AG08395 (cell line): ENCODE results near the gene EFNA5.

Experiments
- DNase-seq: peaks from one replicate; pipeline ENCODE4 v3.0.0; 2012; ENCODE audit warnings: mixed read lengths, low spot score

Gene EFNA5

DNA sequence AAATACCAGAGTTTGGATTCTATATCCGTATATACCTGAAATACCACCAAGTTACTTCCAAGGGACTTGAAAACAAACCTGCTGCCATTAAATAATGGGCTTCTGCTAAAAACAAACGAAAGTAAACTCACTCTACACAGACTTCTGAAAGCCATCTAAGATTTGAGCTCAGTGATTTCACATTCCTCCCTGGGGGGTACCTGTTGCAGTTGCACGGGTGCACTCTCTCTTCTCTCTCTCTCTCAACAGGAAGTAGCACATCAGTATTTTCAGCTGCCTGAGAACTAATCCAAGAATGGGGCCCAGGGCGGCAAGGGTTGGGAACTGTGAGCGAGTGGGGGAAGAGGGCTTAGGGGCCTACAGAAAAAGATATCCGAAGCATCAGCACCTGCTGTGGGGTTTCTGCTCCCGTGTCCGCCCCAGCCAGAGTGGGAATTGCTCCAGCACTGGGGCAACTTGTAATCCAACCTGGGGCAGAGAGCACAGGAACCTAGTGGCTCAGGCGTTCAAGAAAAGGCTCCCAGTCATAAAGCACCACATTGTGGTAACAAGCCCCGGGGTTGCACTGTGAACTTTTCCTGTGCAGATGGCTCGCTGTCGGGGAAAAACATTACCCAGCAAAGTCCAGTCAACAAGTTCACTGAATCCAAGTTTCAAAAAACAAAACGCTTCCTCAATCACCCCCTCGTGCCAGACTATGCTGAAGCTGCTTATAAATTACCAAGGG lies 99.8 kb downstream of the EFNA5 start:
- DNase-seq, result no peak

DNA sequence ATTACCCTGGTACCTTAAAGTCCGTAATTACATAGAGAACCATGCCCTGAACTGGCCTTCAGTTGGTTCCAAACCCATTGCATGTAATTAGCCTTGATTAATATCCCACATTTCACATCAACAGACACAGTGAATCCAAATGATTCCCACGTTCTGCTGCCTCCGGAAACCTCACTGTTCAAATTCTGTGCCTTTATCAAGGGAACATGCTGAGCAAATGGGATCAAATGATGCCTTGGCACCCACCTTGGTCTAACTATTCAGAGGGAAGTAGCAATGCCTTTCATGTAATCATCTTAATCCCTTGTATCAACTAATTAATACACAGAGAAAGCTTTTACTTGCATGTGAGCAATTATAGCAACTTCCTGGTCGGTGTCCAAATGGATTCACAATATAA lies 100.6 kb downstream of the EFNA5 start:
- no peak for DNase-seq

DNA sequence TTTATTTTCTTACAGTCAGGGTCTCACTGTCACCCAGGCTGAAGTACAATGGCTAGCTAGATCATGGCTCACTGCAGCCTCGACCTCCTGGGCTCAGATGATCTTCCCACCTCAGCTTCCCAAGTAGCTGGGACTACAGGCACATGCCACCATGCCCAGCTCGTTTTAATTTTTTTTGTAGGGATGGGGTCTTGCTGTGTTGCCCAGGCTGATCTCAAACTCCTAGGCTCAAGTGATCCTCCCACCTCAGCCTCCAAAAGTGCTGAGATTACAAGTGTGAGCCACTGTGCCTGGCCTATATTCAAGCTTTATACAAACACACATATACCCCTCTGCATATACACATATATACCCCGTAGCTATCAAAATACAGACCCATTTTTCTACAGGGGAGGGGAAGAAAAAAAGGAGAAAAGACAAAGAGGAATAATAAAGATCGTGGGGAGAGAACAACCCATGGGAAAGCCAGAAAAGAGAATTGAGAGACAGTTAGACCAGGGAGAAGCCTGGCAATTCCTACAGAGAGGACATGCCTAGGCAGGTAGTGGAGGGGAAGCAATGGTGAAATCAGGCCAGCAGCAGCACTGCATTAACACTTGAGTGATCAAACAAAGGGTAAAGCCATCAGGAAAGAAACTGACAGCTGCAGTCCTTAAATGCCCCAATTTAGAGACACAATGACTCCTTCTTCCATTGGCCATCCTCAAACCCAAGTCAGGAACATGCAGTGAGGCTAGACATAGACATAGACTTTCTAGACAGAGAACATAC lies 102.7 kb downstream of the EFNA5 start:
- DNase-seq, result no peak

DNA sequence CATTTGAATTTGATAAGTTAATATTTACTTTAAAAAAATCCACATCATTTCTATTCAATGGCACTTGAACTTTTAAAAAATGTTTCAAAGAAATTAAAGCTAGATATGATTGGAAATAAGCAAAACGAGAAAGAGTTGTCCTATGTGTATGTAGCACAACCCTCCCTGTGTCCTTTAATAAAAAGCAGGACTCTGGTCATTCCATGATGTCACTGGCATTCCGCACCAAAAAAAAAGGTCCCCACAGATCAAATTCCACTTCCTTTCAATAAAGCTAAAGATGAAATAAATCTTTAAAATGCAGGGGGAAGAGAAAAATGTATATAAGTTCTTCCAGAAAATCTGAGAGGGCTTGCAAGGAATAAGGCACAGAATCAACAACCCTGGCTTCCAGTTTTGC lies 103.8 kb downstream of the EFNA5 start:
- DNase-seq, result no peak

DNA sequence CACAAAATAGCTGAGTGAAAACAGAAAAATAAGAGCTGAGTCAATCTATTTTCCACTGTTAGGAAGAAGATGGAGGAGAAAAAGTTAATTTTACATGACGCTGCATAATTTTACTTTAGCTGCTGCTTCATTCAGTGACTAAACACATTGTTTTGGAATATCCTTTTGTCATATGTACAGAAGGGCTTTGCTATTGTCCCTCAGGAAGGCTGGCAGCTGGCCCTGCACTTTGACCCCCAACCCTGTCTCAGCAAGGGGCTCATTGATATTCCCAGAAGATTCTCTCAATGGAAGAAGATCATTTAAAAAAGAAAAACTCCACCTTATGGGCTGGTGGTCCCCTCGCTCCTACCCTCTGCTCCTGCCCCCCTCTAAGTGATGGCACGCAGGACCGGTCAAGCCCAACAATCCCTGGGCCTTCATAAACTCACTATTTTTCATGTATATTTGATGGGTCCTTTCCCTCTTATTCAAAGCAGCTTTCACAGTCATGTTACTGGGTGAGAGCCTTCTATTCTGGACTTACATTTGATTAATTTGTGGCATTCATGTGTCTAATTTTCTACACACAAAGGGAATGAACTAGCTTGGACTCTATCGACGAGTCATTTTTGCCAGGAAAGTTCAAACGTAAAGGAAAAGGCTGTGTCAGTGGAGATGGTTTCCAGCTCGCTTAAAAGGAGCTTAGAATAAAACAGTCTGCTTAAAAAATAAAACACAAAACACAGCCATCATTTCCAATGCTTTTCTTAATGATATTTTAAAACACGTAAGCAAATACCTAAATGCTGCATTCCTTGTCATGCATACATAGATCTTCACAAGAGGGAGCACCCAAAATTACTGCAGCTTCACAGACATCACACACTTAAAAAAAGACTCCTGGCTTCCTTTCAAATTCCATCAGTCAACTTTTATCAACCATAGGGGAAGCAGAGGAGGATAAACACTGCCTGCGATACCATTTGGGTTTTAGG lies 104.7 kb downstream of the EFNA5 start:
- no peak for DNase-seq

DNA sequence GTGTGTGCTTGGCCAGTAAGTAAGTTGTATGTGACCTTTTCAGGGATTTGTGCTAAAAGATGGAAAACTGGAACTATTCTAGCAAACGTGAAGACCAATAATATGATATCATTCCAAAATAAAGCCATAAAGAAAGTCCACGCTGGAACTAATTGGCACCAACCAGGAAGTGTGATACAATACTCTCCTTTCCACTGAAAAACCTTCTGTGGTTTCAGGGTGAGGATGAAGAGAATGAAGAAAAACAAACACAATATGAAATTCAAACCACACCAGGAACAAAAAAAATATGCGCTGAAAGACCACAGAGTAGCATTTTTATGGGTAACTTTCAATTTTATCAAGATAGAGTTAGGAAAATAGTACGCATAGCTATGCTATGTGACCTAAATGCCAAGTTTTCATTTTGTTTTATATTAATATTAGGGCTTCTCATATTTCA lies 105.8 kb downstream of the EFNA5 start:
- DNase-seq, result no peak

DNA sequence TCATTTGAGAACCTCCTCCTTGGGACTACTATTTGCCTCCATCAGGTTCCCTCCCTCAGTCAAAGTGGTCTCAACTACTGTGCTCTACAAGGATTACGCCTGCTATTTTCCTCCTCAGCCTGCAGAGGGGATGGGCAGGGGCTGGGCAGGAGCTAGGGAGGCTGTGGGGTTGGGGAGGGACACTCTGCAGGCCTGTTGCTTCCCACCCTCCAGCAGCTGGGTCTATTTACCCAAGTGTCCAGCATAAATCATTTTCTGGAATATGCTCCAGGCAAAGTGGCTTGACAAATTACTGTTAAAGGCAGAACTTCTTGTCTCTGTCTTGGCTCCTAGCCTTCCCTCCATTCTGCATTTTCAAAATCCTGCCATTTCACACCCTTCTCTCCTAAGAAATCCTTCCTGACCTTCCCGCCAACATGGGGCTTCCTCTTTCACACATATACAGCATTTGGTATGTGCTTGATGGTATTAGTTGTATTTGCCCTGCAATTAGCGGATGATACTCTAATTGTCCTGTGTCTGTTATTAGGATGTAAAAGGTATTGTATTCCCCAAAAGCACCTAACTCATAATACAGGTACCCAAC lies 106.7 kb downstream of the EFNA5 start:
- no peak for DNase-seq

DNA sequence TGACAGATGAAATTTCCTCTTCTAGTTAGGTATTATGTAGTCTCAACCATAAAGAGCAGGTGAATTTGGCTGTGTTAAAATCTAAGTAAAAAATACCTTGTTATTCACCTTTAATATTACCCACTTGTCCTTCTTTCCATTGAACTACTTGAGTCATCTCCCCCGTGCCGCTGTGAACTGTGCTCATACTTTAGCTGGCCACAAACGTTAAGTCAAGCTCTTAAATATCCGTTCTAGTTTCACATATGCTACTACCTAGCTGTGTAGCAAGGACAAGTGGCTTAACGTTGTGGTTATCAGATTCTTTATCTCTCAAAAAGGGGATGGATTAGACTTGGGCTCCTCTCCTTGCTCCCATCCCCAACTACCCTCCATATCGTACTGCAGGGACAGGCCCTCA lies 110.4 kb downstream of the EFNA5 start:
- no peak for DNase-seq

DNA sequence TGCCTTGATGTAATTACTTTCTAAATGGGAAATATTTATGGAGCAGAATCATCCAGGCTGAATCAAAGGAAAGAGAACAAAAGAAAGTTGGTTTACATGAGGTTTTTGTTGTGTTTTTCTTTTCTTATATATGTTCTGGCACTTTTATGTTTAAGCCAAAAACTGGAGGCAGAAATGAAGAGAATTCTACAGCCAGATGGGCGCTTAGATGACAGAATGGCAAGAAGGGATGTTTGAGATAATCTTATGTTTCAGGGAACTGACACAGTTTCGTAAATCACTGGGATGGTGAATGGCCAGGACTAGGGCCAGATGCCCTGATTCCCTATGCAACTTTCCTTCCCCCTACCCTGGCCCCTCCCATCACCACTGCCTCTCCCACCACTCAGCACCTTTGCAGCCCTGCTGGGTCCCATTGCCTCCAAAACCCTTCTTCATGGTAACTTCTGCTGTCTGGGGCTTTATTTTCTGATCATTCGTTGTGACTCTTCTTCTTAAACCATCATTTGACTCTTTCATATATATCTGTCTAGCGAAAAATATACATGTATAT lies 111.8 kb downstream of the EFNA5 start:
- no peak for DNase-seq

DNA sequence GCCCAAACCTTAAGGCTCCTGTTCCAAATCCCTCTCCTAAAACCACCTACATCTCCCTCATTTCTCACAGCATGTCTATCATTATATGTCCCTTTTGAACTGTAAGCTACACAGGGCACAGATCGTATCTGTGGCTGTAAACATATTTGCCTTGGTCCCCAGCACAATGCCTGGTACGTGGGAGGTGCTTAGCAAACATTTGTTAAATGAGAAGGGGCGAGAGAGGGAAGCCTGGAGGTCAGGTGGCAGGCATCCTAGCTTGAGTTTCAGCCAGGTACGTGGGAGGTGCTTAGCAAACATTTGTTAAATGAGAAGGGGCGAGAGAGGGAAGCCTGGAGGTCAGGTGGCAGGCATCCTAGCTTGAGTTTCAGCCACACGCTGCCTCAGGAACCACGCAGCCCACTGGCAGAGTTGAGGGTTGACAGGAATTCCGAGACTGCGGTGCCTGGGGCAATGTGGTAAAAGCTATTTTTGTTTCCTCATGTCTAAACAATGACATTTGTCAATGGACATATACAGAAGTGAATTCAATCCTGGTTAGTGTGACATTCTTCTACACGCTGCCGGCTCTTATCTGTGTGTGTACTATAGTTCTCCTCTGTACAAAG lies 113.6 kb downstream of the EFNA5 start:
- peak; percentile 63 for DNase-seq

DNA sequence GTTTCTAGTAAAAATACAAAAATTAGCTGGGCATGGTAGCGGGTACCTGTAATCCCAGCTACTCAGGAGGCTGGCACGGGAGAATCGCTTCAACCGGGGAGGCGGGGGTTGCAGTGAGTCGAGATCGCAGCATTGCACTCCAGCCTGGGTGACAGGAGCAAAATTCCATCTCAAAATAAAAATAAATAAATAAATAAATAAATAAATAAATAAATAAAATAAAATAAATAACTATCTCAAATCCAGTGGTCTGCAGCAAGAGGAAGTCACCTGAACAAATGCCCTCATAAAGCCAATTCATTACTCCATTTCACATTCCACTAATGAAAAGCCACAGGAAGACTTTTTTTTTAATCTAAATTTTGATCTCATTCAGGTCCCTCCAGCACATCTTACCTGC lies 114.2 kb downstream of the EFNA5 start:
- DNase-seq, result no peak

DNA sequence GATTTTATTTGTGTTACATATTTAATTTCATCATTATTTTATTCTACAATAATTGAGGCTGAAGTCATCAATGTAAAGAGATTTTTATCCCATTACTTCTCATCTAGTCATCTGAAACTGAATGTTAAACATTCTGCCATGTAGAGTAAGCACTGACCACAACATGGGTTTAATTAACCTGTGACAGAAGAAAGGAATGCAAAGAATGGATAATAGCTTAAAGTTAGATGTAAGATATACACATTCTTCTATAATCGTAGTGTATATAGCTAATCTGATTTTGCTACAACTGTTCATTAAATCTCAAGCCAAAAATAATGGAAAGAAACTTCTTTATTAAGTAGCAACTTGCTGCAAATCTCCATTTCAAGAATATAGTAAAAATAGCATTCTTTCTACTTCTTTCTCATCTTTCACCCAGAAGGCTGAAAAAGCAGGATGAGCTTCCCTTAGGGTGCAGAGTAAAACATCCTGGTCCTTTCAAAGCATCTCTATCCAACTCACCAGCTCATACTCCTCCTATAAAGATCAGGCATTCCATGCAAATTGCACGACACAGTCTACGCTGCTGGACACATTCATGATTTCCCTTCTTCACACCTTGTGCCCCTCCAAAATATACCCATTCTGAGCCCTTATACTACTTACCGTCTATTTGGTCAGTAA lies 115.2 kb downstream of the EFNA5 start:
- peak; percentile 4 for DNase-seq

DNA sequence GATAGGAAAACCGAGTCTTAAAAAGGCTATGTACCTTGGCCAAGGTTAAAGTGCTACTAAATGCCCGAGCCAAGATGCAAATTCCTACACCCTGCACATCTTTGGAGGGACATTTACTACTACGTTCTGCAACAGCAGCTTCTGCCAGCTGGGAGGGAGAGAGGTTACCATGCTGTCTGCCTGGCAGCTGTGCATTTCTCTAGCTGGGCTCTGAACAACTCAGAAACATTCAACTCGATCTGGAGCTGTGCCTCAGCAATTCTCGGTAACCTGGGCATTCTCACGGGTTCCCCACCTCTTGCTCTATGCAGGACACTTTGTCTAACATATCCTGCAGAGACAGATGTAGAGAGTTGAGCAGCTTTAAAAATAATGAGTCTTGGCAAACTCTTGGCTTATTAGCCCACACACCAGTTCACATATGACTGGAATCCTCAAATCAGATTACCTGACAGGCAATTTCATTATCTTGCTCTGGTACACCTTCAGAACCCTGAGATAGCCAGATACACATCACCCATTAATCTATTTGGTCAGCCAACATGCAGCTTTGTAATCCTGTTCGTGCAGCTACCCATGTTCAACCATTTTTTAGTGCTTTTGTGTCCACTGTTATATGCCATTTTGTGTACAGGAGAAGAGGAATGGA lies 115.8 kb downstream of the EFNA5 start:
- DNase-seq, result no peak

DNA sequence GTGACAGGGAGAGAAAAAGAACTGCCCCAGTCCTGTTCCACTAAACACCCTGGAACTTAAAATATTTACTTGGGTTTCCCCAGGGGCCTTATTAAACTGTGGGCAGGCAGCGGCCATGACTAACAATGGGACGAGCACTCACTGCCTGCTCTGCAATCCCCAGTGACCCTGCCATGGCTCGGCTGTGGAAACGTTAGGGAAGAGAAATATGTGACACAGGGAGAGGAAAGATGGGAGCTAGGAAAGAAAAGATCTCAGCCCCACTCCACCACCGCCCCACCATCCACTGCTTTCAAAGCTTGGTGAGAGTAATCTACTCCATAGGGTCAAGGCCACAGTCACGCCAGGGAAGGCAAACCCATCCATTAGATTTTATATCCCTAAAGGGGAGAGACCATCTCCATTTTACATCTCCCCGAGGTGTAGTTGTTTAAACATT lies 117.6 kb downstream of the EFNA5 start:
- peak; percentile 50 for DNase-seq

DNA sequence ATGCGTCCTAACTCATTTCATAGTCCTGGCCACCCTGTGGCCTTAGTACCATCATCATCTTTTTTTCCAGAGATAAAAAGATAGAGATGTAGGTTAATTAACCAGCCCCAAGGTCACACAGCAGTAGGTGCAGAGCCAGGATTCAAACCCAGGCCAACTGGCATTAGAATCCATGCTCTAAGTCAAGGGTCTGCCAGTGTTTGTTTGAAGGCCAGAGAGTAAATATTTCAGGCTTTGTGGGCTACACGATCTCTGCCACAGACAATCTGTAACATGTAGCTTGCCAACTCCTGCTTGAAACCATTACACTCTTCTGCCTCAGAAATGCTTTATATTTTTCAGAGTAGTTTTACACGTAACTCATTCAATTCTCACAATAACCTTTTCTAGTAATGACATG lies 119.6 kb downstream of the EFNA5 start:
- no peak for DNase-seq

DNA sequence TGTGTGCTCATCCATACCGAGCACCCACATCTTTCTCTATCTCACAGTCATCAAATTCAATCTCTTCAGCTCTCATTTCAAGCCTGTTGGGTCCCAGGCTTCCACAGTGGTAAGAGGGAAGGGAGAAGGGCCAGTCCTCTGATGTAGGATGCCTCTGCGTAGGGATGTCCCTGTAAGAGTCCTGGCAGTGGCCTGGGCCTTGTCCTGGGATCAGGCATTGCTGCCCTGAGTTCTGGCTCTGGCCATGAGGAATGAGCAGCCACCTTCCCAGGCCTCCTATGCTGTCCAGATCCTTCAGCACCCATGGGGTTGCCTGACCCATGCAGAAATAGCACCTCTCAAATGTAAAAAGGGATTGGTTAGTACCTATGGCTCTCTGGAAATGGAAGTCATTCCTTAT lies 121.2 kb downstream of the EFNA5 start:
- no peak for DNase-seq

DNA sequence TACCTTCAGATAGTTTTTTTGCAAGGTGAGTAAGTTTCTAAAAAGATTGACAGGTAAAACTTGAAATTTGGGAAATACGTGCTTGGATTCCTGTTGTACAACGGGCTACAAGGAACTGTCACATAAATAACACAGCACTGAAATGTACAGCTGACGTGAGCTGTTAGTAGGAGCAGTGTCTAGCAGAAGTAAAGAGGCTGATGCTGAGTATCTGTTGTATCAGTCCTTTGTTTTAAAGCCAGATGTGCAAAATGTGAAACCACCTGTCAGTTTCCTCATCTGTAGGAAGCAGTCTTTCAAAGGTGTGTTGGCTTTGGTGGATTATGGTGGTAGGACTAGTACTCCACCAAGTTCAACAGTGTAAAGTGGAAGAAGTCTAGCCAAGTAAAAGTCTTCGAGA lies 122.3 kb downstream of the EFNA5 start:
- no peak for DNase-seq

DNA sequence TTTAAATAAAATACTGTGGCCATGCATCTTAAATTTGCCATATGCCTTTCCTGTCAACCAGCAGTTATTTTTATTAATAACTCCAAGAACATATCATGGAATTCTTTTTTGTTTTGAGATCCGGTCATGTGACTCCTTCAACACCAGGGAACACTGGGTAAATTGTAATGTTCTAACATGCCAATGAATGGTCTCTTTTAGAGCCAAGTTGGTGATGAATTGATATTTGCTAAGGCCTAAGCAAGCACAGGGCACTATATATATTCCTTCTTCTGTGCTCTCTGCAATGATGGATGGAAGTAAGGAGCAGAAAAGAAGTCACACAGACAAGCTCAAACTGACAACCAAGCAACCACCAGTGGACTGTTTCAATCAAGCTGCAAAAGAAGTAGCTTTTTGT lies 124.0 kb downstream of the EFNA5 start:
- DNase-seq, result no peak

DNA sequence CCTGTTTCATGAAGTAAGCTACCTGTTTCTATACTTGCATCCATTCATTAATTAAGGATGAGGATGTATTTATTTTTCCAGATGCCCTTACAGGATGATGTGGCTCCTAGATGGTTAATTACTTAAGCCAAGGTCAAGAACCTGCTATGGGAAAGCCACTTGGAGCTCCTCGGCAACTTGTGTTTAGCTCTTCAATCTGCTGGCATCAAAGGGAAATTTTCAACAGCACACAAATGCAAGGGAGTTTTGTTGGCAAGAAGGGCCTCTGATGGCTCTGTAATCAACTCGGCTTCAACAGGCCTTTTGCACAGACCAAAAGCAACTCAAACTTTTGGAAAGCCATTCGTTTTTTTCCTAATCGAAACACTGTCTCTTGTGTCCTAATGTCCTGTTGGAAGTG lies 125.3 kb downstream of the EFNA5 start:
- DNase-seq, result no peak

DNA sequence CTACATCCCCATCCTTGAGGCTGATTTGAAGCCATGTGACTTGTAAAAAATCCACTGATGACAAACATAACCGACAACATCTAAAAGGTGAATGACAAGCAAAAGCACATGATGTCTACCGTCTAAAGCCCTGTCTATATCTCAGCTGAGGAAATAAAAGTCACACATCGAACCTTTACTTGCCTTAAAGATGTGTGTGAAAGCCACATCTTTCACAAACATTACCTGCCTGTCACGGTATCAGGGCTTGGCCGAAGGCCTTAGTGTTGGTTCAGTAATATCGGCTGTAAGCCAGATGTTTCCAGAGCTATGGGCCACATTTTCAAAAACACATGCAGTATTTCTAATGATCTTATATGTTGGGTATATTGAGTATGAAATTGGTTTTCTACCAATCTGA lies 125.8 kb downstream of the EFNA5 start:
- DNase-seq, result no peak
